ENCODE measurements around the gene SCNM1. TPM values are rescaled to one million over a fixed set of nuclear protein-coding genes. Genes with fewer than 3 reads are reported as not detected.
A peak's percentile ranks its signal among the peaks of the same experiment; 100 is the strongest.

SCNM1 gene
- total RNA-seq, 2 donors from 2014 or later = 25.1 to 39.5 TPM

GRCh38 chr1:151146072-151146411 is 19.9 kb upstream of the SCNM1 start:
- no peak for TF ChIP-seq POLR2AphosphoS5 (IDR thresholded peaks at IDR 0.05)
- TF ChIP-seq CTCF (IDR thresholded peaks at IDR 0.05) = no peak
- TF ChIP-seq POLR2A (IDR thresholded peaks at IDR 0.05) = no peak
- H3K27ac ChIP-seq = peak overlapping the region; percentile 59 to 68
- H3K27me3 ChIP-seq (replicated peaks; ENCODE audit: insufficient read depth) = no peaks in the 10 kb centered on the region
- no peaks in the 10 kb centered on the region for H3K9me3 ChIP-seq
- H3K4me1 ChIP-seq (replicated peaks) = no peaks in the 10 kb centered on the region
- intact Hi-C loops (cut with DNase I) = loop anchor here (5.0 kb wide), 1 partner anchor 79 kb away; no protein-coding TSS in a partner anchor
- H3K36me3 ChIP-seq = no peaks in the 10 kb centered on the region
- 0% methylated on average over 26 of the region's 26 CpGs for WGBS
- peak overlapping the region; percentile 62 to 75 for H3K4me3 ChIP-seq
- DNase-seq (ENCODE audit: low spot score) = no peak

- Histone ChIP-seq H3K36me3 (no peaks in the 10 kb centered on the region), H3K4me1 (replicated peaks) (no peaks in the 10 kb centered on the region), H3K27me3 (replicated peaks; ENCODE audit: insufficient read depth) (no peaks in the 10 kb centered on the region), H3K27ac (peak within 1 kb of the TSS; percentile 59 to 68), H3K9me3 (no peaks in the 10 kb centered on the region), H3K4me3 (peak within 1 kb of the TSS; percentile 62 to 75)
- peak; percentile 94 for DNase-seq (ENCODE audit: low spot score)
- intact Hi-C loops (cut with DNase I) = loop anchor here (5.0 kb wide), 1 partner anchor 79 kb away; no protein-coding TSS in a partner anchor
- peak; percentile 90 for TF ChIP-seq POLR2A (IDR thresholded peaks at IDR 0.05)
- TF ChIP-seq POLR2AphosphoS5 (IDR thresholded peaks at IDR 0.05) = peak; percentile 95
- TF ChIP-seq CTCF (IDR thresholded peaks at IDR 0.05) = peak in 1 of 4 experiments; percentile 22
- under 1% methylated on average over 31 of the region's 61 CpGs for WGBS
These were observed 19.4 kb upstream of the SCNM1 start, which contains the start of gene SEMA6C for GRCh38 chr1:151146412-151147131. TSS of gene SEMA6C (minus strand) at chr1:151146631. CDS start at chr1:151142621, 4,010 bp downstream.

GRCh38 chr1:151147132-151147503 is 18.8 kb upstream of the SCNM1 start:
- H3K27ac ChIP-seq = peak overlapping the region; percentile 59 to 68
- 20% methylated on average over 7 of the region's 7 CpGs for WGBS
- no peaks in the 10 kb centered on the region for H3K27me3 ChIP-seq (replicated peaks; ENCODE audit: insufficient read depth)
- peak overlapping the region; percentile 62 to 75 for H3K4me3 ChIP-seq
- no peak for TF ChIP-seq POLR2A (IDR thresholded peaks at IDR 0.05)
- TF ChIP-seq CTCF (IDR thresholded peaks at IDR 0.05) = no peak
- TF ChIP-seq POLR2AphosphoS5 (IDR thresholded peaks at IDR 0.05) = no peak
- DNase-seq (ENCODE audit: low spot score) = no peak
- intact Hi-C loops (cut with DNase I) = loop anchor here (5.0 kb wide), 1 partner anchor 80 kb away; no protein-coding TSS in a partner anchor
- H3K9me3 ChIP-seq = no peaks in the 10 kb centered on the region
- H3K36me3 ChIP-seq = no peaks in the 10 kb centered on the region
- no peaks in the 10 kb centered on the region for H3K4me1 ChIP-seq (replicated peaks)

- Histone ChIP-seq H3K4me1 (replicated peaks) (no peaks in the 10 kb centered on the region), H3K27me3 (replicated peaks; ENCODE audit: insufficient read depth) (no peaks in the 10 kb centered on the region), H3K27ac (no peak overlapping the region), H3K36me3 (no peaks in the 10 kb centered on the region), H3K4me3 (no peak overlapping the region), H3K9me3 (no peaks in the 10 kb centered on the region)
- TF ChIP-seq CTCF (IDR thresholded peaks at IDR 0.05) = no peak
- no peak for TF ChIP-seq POLR2AphosphoS5 (IDR thresholded peaks at IDR 0.05)
- TF ChIP-seq POLR2A (IDR thresholded peaks at IDR 0.05) = no peak
- no peak for DNase-seq (ENCODE audit: low spot score)
- WGBS = 96% methylated on average over 2 of the region's 2 CpGs
- intact Hi-C loops (cut with DNase I) = loop anchor here (5.0 kb wide), 1 partner anchor 80 kb away; no protein-coding TSS in a partner anchor
These were observed 18.3 kb upstream of the SCNM1 start for GRCh38 chr1:151147665-151148064.

GRCh38 chr1:151156515-151156819 is 9.5 kb upstream of the SCNM1 start, which contains the start of gene TNFAIP8L2:
TSS of gene TNFAIP8L2 (plus strand) at chr1:151156649. CDS start at chr1:151158698, 2,049 bp downstream.
- TF ChIP-seq CTCF (IDR thresholded peaks at IDR 0.05) (no peak), POLR2A (IDR thresholded peaks at IDR 0.05) (no peak), POLR2AphosphoS5 (IDR thresholded peaks at IDR 0.05) (no peak)
- intact Hi-C loops (cut with DNase I) = loop anchor here (5.0 kb wide), 2 partner anchors 54 to 134 kb away; no protein-coding TSS in a partner anchor
- peaks cover 0 to 8% of the 10 kb centered on the region in 2 donors for H3K36me3 ChIP-seq
- H3K4me3 ChIP-seq = peak within 1 kb of the TSS; percentile 3 to 9
- H3K27me3 ChIP-seq (replicated peaks; ENCODE audit: insufficient read depth) = no peaks in the 10 kb centered on the region
- no peaks in the 10 kb centered on the region for H3K4me1 ChIP-seq (replicated peaks)
- WGBS = 64% methylated on average over 4 of the region's 4 CpGs
- H3K9me3 ChIP-seq = no peaks in the 10 kb centered on the region
- no peak within 1 kb of the TSS for H3K27ac ChIP-seq
- no peak for DNase-seq (ENCODE audit: low spot score)

All from prostate gland (tissue), 2 donors.